Fibroblast of peridontal ligament (primary cell): Measurements from ENCODE around the gene YIPF3.
"Not testable (repeated sequence)": the region's sequence is repeated elsewhere in the genome, so short reads cannot be mapped to it uniquely, and the experiment has no call there.

Experiments
- DNase-seq: peaks from one replicate; pipeline ENCODE4 v3.0.0-alpha.2; 2010; ENCODE audit errors: extremely low read depth

The YIPF3 gene

DNA sequence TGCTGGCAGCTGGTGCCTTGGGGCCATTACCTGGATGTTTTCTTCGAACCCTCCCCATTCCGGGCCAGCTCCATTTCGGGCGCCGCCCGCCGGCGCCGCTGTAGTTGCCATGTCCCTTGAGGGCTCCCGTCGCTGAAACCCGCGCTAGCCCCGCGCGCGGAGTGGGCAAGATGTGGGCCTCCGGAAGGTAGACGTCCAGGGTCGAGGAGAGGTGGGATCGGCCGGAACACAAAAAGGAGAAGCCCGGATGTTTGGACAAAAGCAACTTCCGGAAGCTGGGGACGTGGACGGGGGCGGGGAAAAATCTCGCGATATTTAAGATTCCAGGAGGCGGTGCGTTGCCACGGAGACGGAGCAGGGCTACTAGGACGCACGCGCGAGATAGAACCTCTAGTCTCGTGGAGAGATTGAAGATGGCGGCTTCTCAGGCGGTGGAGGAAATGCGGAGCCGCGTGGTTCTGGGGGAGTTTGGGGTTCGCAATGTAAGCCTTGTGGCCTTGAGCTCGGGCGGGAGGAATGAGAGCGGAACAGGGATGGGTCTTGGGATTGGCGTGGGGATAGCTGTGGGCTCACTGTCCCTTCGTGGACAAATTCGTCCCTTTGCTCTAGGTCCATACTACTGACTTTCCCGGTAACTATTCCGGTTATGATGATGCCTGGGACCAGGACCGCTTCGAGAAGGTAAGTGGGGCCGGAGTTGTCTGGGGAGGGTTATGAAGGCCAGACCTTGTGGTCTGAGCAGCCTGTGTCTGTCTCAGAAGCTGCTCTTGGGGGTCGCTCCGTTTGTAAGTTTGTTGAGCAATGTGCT is at the start of gene YIPF3, which contains the start of gene POLR1C:
YIPF3 (minus strand) TSS at position 230 of the 808 bp plus-strand sequence; CDS start at position 111, 119 bp downstream.
POLR1C (plus strand) TSS at position 393 of the 808 bp plus-strand sequence; CDS start at position 414, 21 bp downstream.
- peak; percentile 99 for DNase-seq

DNA sequence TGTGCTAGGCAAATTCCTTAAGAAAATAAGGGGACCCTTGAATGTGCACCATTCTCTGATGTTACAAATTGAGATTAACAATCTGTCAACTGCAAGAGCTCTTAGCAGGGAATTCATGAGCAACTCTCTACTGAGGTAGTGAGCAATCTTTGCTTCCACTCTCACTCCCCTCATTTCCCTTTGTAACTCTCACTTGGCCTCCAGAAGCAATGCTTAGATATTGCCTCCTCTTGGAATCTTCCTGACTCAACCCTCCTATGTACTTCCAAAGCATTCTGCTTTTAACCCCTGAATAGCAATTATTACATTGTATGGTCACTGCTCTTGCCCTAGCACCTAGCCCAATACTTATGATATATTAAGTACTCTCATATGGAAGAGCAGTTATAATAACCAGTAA is 42.6 kb upstream of the YIPF3 start:
- DNase-seq, result no peak

DNA sequence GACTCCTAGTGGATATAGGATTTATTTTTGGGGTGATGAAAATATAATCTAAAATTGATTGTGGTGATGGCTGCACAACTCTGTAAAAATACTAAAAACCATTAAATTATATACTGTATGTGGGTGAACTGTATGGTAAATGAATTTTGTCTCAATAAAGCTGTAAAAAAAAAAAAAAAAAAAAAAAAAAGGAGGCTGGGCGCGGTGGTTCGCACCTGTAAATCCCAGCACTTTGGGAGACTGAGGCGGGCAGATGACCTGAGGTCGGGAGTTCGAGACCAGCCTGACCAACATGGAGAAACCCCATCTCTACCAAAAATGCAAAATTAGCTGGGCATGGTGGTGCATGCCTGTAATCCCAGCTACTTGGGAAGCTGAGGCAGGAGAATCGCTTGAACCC is 40.9 kb upstream of the YIPF3 start:
- DNase-seq, result not testable (repeated sequence)

DNA sequence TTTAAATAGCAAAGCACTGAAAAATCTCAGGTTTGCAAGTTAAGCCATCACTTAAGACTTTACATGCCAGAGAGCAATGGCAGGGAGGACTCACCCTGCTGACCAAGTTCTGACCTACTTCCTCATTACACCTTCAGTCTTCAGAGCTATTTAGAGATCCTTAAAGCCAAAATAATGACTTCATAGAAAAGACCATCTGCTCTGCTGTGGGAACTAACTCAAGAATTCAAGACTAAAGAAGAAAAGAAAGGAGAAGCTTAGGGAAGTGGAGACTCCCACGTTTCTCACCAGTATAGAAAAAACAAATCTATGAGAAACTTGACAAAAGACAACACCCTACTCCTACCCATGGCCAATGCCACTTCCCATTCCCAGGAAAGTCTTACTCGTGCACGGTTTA is 30.5 kb upstream of the YIPF3 start:
- no peak for DNase-seq

DNA sequence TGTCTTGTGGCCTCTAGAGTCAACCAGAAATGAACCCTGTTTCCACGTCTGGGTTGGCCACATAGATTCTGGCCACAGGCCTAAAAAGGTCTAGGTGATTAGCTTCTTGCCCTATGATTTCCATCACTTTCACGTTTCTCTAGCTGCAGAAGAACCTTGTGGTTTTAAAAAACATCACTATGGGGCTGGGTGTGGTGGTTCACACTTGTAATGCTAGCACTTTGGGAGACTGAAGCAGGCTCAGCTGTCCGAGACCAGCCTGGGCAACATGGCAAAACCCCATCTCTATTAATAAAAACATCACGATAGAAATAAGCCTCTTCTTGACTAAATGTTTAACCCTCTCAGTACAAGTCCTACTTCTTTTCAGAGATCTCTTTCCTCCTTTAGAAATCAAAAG is 27.7 kb upstream of the YIPF3 start:
- DNase-seq, result no peak

DNA sequence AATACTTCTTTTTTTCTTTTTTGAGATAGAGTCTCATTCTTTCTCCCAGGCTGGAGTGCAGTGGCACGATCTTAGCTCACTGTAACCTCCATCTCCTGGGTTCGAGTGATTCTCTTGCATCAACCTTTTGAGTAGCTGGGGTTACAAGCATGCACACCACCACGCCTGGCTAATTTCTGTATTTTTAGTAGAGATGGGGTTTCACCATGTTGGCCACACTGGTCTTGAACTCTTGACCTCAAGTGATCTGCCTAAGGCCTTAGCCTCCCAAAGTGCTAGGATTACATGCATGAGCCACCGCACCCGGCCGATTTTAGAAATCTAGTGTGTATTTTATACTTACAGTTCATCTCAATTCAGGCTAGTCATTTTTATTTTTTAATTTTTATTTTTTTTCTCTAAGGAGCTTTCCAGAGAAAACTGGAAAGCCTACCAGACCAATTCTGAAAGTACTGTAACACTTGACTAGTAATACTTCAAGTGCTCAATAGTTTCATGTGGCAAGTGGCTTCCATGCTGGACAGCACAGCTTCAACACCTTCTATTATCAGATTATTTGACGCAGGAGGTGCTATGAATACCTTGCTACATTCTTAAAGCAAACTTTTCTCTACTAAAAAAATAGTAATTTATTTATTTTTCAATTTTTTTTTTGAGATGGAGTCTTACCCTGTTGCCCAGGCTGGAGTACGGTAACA is 25.2 kb upstream of the YIPF3 start:
- DNase-seq, result no peak

DNA sequence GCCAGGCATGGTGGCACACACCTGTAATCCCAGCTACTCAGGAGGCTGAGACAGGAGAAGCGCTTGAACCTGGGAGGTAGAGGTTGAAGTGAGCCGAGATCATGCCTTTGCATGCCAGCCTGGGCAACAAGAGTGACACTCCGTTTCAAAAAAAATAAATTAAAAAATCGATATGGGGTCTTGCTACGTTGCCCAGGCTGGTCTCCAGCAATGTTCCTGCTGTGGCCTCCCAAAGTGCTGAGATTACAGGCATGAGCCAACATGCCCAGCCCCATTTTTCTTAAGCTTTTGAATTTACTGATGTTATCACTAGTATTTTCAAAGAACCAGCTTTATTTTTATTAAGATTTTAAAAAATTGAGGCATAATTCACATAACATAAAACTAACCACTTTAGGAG is 23.8 kb upstream of the YIPF3 start:
- no peak for DNase-seq

DNA sequence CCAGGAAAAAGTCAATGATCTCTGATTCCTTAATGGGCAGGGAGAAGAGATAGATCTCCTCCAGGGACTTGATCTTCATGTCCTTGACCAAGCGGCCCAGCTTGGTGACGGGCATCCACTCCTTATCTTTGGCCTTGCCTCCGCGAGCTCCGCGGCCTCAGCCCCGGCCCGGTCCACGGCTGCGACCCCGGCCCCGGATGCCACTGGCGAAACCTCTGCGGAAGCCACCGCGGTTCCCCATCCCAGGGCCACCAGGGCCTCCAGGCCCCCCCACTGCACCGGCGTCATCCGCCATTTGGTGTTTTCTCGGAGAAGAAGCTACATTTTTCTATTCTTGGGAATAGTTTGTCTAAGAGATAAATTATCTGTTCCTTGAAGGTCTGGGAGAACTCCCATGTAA is 22.7 kb upstream of the YIPF3 start:
- not testable (repeated sequence) for DNase-seq

DNA sequence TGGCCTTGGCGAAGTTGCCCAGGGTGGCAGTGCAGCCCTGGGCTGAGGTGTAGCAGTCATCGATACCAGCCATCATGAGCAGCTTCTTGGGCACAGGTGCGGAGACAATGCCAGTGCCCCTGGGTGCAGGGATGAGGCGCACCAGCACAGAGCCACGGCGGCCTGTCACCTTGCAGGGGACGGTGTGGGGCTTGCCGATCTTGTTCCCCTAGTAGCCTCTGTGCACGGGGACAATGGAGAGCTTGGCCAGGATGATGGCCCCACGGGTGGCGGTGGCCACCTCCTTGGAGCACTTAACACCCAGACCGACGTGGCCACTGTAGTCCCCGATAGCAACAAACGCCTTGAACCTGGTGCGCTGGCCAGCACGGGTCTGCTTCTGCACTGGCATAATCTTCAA is 22.3 kb upstream of the YIPF3 start:
- DNase-seq, result not testable (repeated sequence)

DNA sequence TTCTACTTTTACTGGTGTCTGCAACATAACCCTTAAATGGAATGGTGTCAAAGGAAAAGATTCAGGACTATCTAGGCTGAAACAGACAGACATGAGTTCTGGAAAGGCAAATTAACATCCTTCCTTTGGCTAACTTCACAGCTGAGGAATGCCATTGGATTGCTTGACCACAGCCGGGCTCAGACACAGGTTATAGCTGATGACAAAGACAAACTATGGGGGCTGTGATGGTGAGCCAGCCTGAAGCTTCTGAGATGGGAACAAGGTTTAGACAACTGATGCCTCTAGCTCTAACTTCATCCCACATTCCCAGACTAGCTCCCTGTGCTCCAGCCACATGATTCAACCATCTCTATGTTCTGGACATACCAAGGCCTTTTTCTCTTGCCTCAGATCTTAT is 15.5 kb upstream of the YIPF3 start:
- no peak for DNase-seq

DNA sequence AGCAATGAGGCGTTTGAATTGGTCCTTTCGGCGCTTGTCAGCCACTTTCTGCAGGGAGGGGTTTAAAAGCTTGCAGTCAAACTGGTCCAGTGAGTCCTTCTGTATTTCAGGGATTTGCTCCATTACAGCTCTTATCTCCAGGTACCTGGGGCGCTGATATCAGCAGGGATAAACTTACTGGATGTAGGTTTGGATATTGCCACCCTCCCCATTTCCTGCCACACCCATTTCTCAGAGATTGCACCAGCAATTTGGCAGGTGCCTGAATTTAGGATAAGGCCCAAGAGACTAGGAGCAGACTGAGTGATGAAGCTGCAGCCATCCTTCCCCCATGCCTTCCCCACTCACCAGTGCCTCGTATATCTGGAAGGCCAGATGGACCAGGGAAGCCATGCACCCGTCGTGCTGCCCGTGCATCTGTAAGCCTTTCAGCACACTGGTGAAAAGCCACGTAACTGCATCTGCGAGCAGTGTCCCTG is 7.8 kb upstream of the YIPF3 start:
- no peak for DNase-seq

DNA sequence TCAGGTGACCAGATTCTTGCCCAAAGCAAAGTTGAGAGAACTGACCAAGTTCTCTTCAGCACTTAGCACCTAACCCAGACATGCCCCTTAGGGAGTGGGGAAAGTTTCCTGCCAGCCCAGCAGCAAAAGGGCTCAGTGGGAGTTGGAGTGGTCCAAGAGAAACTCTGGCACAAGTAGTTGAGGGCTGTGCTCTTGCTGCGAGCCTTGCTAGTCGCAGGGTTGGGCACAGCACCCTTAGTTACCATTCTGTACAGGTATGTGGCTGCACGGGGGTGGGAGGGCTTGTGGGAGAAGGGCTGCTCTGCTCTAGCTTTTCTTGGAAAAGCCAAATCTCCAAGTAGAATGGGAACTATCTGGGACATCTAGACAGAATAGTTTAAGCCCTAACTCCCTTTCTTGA is 6.6 kb upstream of the YIPF3 start:
- no peak for DNase-seq

DNA sequence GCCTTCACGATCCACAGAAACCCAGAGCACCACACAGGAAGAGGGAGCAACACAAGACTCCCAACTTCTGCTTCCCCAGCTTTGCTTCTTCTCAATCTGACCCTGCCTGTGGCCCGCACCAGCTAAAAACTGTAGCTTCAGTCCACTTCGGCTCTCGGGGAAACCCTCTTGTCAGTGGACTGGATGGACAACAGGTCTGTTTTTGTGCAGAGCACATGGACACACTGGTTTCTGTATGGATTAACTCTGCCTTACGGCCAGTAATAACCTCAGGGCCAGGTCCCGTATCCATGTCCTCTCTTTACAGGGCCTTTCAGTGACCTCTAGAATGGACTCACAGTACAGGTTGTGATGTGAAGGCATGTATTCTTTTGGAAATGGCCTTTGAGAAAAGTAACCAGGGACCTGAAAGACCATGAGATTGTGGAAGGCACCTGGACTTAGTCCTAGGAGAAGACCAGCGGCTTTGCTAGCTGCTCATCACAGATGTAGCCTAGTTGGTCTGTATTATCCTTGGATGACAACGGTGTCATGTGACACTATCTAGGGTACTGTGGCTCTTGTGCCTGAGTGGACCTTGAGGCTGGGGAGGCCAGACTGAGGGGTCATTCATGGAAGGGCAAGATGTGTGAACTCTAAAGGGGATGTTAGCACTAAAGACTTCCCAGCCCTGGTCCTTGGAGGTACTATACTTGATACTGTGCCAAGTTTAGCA is 6.0 kb upstream of the YIPF3 start:
- no peak for DNase-seq

DNA sequence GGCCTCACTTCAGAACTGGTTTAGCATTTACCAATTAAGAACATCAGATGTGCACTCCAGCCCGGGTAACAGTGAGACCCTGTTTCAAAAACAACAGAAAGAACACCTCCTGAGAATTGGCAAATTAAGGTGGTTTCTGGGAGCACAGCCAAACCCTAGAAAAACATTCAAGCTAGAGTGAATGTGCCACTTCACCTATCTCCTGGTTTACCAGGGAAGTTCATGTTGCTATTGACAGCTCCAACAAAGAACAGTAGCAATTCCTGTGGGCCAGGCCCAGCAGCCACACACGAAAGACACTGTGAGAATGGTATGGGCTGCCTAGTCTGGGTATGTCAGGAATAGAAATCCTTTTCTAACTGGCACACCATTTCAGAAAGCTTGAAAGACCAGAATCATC is 5.1 kb upstream of the YIPF3 start:
- no peak for DNase-seq

DNA sequence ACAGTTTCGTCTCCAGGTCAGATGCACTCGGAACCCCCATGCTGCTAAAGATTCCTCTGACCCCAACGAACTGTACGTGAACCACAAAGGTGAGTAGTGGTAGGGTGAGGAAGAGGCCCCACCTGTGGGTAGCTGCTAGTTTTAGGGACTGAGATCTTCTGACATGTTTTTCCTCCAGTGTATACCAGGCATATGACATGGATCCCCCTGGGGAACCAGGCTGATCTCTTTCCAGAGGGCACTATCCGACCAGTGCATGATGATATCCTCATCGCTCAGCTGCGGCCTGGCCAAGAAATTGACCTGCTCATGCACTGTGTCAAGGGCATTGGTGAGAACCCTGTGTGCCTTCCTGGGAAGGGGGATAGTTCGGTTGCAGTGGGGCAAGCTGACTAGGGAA is 3.4 kb upstream of the YIPF3 start:
- DNase-seq, result no peak

DNA sequence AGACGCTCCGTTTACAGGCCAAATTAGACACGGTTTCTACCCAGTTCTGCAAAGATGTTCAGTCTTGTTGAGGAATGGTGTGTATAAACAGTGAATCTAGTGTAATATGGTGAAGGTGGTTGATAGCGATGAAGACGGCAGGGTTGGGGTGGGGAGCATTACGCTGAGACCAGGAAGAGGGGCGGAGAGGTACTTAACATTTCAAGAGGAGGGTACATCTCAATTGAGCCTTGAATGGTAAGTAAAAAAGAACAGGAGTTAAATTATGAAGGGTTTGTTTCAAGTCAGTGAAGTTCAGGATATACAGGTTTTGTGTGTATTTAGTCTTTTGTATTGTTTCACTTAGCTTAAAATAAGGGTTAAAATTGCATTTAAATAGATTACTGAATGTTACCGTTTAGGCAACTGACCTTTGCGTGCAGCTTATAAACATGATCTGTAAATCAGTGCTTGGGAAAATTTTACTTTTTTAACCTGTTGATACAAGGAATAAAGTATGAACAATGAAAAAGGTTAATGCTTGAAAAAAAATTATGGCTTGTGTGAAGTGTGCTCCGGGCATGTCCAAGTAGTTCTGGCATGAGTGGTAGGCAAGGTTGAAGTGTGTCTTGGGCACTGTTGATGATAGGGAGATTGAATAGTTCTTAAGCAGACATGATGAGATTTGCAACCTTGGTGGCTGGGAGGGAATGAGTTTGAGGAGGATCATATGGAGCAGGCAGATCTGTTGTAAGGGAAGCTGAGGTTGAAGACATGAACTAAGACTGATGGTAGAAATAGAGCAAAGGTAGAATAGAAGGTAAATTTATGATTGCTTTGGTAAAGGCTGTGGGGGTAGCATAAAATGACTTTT is 1.0 kb upstream of the YIPF3 start:
- DNase-seq, result no peak

DNA sequence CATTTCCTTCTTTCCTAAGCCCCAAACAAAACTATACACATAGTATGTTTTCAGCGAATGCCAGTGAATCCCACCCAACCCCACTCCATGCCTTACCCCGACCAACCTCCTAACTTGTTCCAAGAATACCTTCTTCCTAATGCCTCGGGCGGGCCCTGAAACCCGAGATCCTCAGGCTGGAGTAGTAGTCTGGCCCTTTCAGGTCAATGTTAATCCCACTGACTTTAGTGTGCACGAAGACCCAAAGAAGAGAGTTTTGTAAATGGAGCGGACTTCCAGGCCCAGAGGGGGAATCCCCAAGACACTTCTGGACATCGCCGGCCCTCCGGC is 394 bp downstream of the YIPF3 start:
- peak; percentile 19 for DNase-seq

DNA sequence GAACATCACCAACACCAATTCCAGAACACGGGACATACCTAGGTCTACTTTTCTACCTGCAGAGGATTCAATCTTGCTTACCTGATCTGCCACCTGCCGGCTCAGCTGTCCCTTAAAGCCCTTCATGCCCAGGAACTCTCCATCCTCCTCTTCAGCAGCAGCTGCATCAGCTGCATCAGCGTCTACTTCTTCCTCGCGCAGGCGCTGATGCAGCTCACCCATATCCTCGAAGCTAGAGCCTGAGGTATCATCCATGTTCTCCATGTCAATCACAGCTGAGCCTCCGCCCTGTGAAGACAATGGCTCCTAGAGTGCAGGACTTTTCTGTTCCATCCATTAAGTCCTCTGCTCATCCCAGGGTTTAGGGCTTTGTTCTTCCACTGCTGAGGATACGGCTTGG is 918 bp downstream of the YIPF3 start:
- no peak for DNase-seq

DNA sequence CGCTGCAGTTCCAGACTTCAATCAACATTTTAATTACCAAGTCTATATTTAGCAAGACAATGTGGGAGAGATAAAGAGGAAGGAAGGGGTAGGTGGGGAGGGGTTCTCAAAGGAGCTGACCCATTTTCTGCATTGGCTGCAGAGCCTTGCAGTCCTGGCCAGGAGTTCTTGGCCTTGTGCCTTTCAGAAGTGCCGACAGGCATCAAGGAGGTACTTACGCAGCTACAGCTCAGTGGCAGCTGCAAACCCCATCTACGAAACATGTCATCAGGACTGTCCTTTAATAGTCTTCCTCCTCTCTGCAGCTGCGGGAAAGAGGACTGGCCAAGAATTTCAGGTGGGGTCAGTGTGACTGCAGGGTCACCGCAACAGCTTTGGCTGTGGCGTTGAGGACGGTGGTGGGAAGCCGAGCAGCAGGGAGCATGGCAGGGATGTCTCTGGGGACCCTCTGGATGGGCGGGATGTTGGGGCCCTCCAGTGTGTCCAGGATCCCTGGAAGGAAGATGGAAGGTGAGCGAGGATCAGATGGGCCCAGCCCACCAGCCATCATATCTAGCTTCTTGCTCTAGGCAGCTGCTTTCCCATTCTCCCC is 4.8 kb downstream of the YIPF3 start:
- DNase-seq, result no peak

DNA sequence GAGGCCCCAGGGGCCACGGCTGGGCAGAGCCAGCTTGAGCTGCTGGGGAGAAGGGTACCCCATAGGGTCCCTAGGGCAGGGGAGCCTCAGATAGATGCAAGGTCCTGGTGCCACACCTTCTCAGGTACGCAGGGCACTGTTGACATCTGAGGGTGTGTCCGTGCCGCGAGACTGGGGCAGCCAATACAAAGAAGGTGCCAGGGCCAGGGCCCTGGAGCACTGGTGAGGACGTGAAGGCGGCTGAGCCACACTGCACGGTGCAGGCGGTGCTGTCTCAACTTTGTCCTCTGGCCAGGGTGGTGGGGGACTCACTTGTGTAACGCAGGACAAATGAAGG is 5.9 kb downstream of the YIPF3 start:
- no peak for DNase-seq
